Subcutaneous adipose tissue (tissue), 4 donors: Measurements from ENCODE around the gene HNRNPH3. TPM values are rescaled to one million over a fixed set of nuclear protein-coding genes. Genes with fewer than 3 reads are reported as not detected.

ENCODE experiments used
- total RNA-seq, 4 donors: library from RNA; depleted of rRNA; stranded (reverse); fragments of >200 nt; gene quantifications; one replicate each; pipeline ENCODE4 v1.1.0, GENCODE V29; 2016
- TF ChIP-seq, protein P1 (sequence below): fragments of 450-650 bp; IDR thresholded peaks from one replicate; pipeline ENCODE4 v1.5.1; 2016; ENCODE audit warnings: low read depth, mild to moderate bottlenecking, control low read depth, antibody characterized with exemption, moderate library complexity

Gene HNRNPH3
- total RNA-seq, 4 donors from 2014 or later = 49.3 to 88.0 (median 56.3) TPM

DNA sequence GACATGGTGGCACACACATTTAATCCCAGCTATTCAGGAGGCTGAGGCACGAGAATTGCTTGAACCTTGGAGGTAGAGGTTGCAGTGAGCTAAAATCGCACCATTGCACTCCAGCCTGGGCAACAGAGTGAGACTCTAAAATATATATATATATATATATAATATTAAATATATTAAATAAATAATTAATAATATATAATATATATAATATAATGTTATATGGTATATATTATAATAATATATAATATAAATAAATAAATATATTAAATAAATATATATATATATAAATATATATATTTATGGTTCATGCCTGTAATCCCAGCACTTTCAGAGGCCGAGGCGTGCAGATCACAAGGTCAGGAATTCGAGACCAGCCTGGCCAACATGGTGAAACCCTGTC is 34.7 kb downstream of the HNRNPH3 start:
- TF ChIP-seq, protein P1, sequence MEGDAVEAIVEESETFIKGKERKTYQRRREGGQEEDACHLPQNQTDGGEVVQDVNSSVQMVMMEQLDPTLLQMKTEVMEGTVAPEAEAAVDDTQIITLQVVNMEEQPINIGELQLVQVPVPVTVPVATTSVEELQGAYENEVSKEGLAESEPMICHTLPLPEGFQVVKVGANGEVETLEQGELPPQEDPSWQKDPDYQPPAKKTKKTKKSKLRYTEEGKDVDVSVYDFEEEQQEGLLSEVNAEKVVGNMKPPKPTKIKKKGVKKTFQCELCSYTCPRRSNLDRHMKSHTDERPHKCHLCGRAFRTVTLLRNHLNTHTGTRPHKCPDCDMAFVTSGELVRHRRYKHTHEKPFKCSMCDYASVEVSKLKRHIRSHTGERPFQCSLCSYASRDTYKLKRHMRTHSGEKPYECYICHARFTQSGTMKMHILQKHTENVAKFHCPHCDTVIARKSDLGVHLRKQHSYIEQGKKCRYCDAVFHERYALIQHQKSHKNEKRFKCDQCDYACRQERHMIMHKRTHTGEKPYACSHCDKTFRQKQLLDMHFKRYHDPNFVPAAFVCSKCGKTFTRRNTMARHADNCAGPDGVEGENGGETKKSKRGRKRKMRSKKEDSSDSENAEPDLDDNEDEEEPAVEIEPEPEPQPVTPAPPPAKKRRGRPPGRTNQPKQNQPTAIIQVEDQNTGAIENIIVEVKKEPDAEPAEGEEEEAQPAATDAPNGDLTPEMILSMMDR = no peak

DNA sequence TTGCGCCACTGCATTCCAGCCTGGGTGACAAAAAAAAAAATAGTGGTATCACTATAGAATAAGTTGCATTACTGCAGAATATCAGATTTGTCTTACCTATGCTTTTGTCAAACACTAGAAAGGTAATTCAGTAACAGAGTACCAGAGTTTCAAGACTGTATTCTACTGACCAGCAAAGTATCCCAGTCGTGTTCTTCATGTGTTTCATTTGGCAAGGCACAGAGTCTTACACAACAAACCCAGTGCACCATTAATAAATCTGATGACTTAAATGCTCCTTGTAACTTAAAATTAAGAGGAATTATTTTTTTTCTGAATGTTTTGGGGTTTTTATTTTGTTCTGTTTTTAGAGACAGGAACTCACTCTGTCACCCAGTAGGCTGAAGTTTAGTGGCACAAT is 35.3 kb downstream of the HNRNPH3 start:
- TF ChIP-seq, protein P1 = no peak

DNA sequence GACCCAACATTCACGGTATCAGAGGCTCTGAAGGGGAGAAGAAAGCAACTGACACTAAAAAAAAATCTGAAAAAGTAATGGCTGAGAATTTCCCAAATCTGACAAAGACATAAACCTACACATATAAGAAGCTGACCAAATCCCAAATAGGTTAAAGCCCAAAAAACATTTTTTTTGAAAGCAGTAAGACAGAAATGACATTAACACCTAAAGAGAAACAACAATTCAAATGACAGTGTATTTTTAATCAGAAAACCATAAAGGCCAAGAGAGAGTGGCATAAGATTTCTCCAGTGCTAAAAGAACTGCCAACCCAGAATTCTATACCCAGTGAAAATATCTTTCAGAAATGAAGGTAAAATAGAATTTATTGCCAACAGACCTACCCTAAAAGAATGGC is 39.7 kb downstream of the HNRNPH3 start:
- TF ChIP-seq, protein P1 = no peak

DNA sequence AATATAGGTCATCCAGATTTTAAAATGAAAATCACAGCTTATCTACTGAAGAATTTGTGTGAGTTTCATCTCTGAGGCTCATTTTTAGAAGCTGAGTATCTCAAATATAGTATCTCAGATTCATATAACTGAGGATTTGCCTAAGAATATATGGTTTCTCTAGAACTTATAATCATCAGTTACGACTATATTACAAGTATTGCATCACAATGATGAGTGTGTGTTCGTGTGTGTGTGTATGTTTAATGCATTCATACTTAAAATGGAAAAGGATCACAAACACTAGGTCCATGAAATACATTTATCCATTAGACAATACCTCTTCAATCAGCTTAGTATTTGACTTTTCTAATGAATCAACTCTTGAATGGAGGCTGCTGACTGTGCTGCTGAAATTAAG is 53.9 kb downstream of the HNRNPH3 start:
- TF ChIP-seq, protein P1 = no peak

Other genes with a start within 250 kb of the HNRNPH3 start
- not detected for gene MYPN, start 222.6 kb upstream of the HNRNPH3 start, total RNA-seq
- not detected for gene ATOH7, start 100.0 kb upstream of the HNRNPH3 start, total RNA-seq
- 10 to 100 TPM in 3 of 4 donors, 1 to 10 TPM in 1; 7.7 to 15.4 (median 12.7) TPM for gene PBLD, start 864 bp downstream of the HNRNPH3 start, total RNA-seq
- gene RUFY2, start 75.2 kb downstream of the HNRNPH3 start, total RNA-seq = 10 to 100 TPM; 26.9 to 37.7 (median 32.8) TPM
- gene DNA2, start 139.9 kb downstream of the HNRNPH3 start, total RNA-seq = 1 to 10 TPM; 2.3 to 6.8 (median 3.9) TPM
- gene SLC25A16, start 195.5 kb downstream of the HNRNPH3 start, total RNA-seq = 10 to 100 TPM; 22.4 to 71.6 (median 40.3) TPM
- 10 to 100 TPM in 3 of 4 donors, 1 to 10 TPM in 1; 8.5 to 16.4 (median 10.4) TPM for gene TET1, start 228.3 kb downstream of the HNRNPH3 start, total RNA-seq